SU-DHL-6 (cell line): ENCODE results near the gene POU6F2.

ENCODE experiments used
- H2AFZ ChIP-seq: fragments of 200-600 bp; sonication (generic); 2 replicates; pipeline ENCODE4 v1.6.1; 2014; ENCODE audit warnings: low read depth, mild to moderate bottlenecking, moderate library complexity, mixed read lengths, antibody characterized with exemption, low read length; ENCODE audit not compliant: severe bottlenecking
- H3F3A ChIP-seq: fragments of 200-600 bp; shearing (Covaris generic); 2 replicates; pipeline ENCODE4 v1.6.0; 2016; ENCODE audit warnings: antibody characterized with exemption, mild to moderate bottlenecking; ENCODE audit not compliant: insufficient read depth
- H3K27ac ChIP-seq: fragments of 200-600 bp; sonication (generic); 2 replicates; pipeline ENCODE4 v1.5.1; 2016; ENCODE audit warnings: low read depth, mild to moderate bottlenecking, low read length, moderate library complexity, mixed read lengths
- H3K27me3 ChIP-seq: fragments of 200-600 bp; sonication (generic), shearing (Covaris generic); 2 replicates; pipeline ENCODE4 v1.6.0; 2014; ENCODE audit warnings: mild to moderate bottlenecking, low read length
- H3K36me3 ChIP-seq: fragments of 200-600 bp; sonication (generic); 2 replicates; pipeline ENCODE4 v1.6.1; 2014; ENCODE audit warnings: mild to moderate bottlenecking, low read length, mixed read lengths
- H3K4me2 ChIP-seq: fragments of 300-600, 200-600 bp; shearing (Covaris generic), sonication (generic); 2 replicates; pipeline ENCODE4 v1.6.0; 2014; ENCODE audit warnings: low read length, low read depth, mild to moderate bottlenecking; ENCODE audit not compliant: poor library complexity, severe bottlenecking
- H3K4me3 ChIP-seq: fragments of 200-600 bp; sonication (generic); 2 replicates; pipeline ENCODE4 v1.5.1; 2014; ENCODE audit warnings: antibody characterized with exemption, low read length, mild to moderate bottlenecking, mixed read lengths; ENCODE audit not compliant: insufficient read depth, poor library complexity, severe bottlenecking
- H3K79me2 ChIP-seq: fragments of 200-600 bp; sonication (generic); 2 replicates; pipeline ENCODE4 v1.6.1; 2014; ENCODE audit warnings: mild to moderate bottlenecking, low read length, moderate library complexity; ENCODE audit not compliant: insufficient read depth
- H3K9ac ChIP-seq: fragments of 200-600 bp; sonication (generic); 2 replicates; pipeline ENCODE4 v1.7.0; 2014; ENCODE audit warnings: mild to moderate bottlenecking, low read length
- H3K9me2 ChIP-seq: fragments of 200-600 bp; sonication (generic); replicated peaks from 2 replicates; pipeline ENCODE4 v1.6.1; 2014; ENCODE audit warnings: low read length; ENCODE audit not compliant: insufficient read depth
- H3K9me3 ChIP-seq: fragments of 200-600 bp; sonication (generic); 2 replicates; pipeline ENCODE4 v1.6.1; 2014; ENCODE audit warnings: low read length, mixed read lengths; ENCODE audit not compliant: insufficient read depth
- H4K20me1 ChIP-seq: fragments of 200-600 bp; sonication (generic); 2 replicates; pipeline ENCODE4 v1.6.1; 2014; ENCODE audit warnings: low read depth, mild to moderate bottlenecking, antibody characterized with exemption, low read length, moderate library complexity, mixed read lengths
- CTCF ChIP-seq: fragments of 200-600 bp; sonication (generic); IDR thresholded peaks from one replicate; pipeline ENCODE4 v1.5.1; 2017; ENCODE audit warnings: antibody characterized with exemption, mild to moderate bottlenecking, low read length, moderate library complexity; ENCODE audit not compliant: insufficient read depth, poor library complexity, severe bottlenecking
- EZH2phosphoT487 ChIP-seq: fragments of 200-600 bp; sonication (generic), shearing (Covaris generic); conservative IDR thresholded peaks from 2 replicates; pipeline ENCODE4 v1.6.1; 2018; ENCODE audit warnings: mild to moderate bottlenecking, antibody characterized with exemption, low read length, moderate library complexity, mixed read lengths

POU6F2 gene

DNA sequence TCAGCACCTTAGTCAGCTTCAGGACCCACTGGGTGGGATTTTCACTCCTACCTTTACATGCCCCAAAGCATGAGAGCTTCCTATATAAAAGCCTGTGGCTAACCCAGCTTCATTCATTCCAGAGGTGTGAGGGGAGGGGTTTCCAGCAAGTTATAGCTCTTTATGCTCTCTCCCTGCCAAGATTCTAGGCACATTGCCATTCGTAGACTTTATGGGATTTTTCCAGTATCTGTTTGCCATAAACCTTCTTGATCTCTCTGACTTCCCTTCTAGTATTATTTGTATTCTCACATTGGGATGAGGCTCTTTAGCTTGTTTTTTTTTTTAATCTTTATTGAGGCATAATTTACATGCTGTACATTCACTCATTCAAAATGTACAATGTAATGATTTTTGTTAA, 67.5 kb downstream of the POU6F2 start:
- TF ChIP-seq EZH2phosphoT487 (no peak), CTCF (no peak)
- no peaks in the 10 kb centered on the region for H3K9me2 ChIP-seq
- no peaks in the 10 kb centered on the region for H4K20me1 ChIP-seq
- H3F3A ChIP-seq: no peaks in the 10 kb centered on the region
- H3K79me2 ChIP-seq: no peaks in the 10 kb centered on the region
- no peak overlapping the region for H3K9ac ChIP-seq
- H3K4me3 ChIP-seq: no peak overlapping the region
- no peaks in the 10 kb centered on the region for H3K27me3 ChIP-seq
- no peak overlapping the region for H3K27ac ChIP-seq
- H3K36me3 ChIP-seq: no peaks in the 10 kb centered on the region
- no peak overlapping the region for H3K4me2 ChIP-seq
- H2AFZ ChIP-seq: no peak overlapping the region
- H3K9me3 ChIP-seq: peaks cover 6% of the 10 kb centered on the region; the same call in 1 of the 2 replicates

DNA sequence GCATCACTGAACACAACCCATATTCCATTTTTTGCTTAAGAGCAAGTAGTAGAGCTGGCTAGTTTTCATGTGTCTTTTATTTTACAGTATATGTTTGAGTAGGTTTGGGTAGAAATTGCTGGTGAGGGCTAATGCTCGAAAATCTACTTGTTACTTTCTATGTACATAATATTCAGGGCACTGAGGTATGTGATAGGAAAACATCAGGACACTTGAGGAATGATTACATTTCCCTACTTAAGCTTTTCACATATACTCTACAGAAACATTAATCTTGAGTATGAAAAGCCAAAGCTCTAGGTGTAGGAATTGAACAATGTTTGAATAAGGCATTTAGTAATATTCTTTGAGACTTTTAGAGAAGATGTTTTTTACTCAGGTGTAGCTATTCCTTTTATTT, 73.6 kb downstream of the POU6F2 start:
- TF ChIP-seq EZH2phosphoT487: no peak
- TF ChIP-seq CTCF: no peak
- H3K79me2 ChIP-seq: no peaks in the 10 kb centered on the region
- H3K27me3 ChIP-seq: no peaks in the 10 kb centered on the region
- peaks cover 6% of the 10 kb centered on the region; the same call in 1 of the 2 replicates for H3K9me3 ChIP-seq
- H3K4me3 ChIP-seq: no peak overlapping the region
- no peak overlapping the region for H3K27ac ChIP-seq
- H3K36me3 ChIP-seq: no peaks in the 10 kb centered on the region
- no peaks in the 10 kb centered on the region for H3F3A ChIP-seq
- H4K20me1 ChIP-seq: no peaks in the 10 kb centered on the region
- no peak overlapping the region for H3K4me2 ChIP-seq
- no peak overlapping the region for H3K9ac ChIP-seq
- H3K9me2 ChIP-seq: no peaks in the 10 kb centered on the region
- no peak overlapping the region for H2AFZ ChIP-seq

DNA sequence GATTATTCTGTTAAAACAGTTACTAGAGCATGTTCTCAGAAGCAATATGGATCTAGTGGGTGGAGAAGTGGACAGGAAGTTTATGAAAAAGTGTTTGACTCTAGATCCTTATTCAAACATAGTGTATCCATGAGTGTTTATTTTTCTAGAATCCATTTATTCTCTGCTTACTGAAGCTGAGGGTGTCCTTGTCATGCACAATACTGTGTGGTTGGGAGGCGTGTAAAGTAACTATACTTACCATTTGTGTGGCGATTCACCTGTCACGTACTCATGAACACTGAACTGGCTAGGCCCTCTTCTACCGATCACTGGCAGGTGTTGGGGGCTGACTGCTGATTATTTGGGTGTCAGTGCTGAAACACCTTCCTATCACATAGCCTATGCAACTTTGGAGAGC, 74.0 kb downstream of the POU6F2 start:
- TF ChIP-seq CTCF (no peak), EZH2phosphoT487 (no peak)
- H3K4me3 ChIP-seq: no peak overlapping the region

GRCh38 chr7:39054731-39055130, 77.0 kb downstream of the POU6F2 start:
- no peaks in the 10 kb centered on the region for H3K9me2 ChIP-seq
- H3K79me2 ChIP-seq: no peaks in the 10 kb centered on the region
- no peak overlapping the region for H3K4me3 ChIP-seq
- TF ChIP-seq EZH2phosphoT487: no peak
- no peak for TF ChIP-seq CTCF
- H4K20me1 ChIP-seq: no peaks in the 10 kb centered on the region
- no peaks in the 10 kb centered on the region for H3F3A ChIP-seq
- no peaks in the 10 kb centered on the region for H3K36me3 ChIP-seq
- no peak overlapping the region for H3K9ac ChIP-seq
- H3K9me3 ChIP-seq: no peaks in the 10 kb centered on the region
- H3K27me3 ChIP-seq: no peaks in the 10 kb centered on the region
- no peak overlapping the region for H3K27ac ChIP-seq
- H3K4me2 ChIP-seq: no peak overlapping the region
- H2AFZ ChIP-seq: no peak overlapping the region

More for the DNA sequence above, 74.0 kb downstream of the POU6F2 start:
- Histone ChIP-seq H3K36me3 (no peaks in the 10 kb centered on the region), H3K27ac (no peak overlapping the region), H4K20me1 (no peaks in the 10 kb centered on the region), H3K9ac (no peak overlapping the region), H3K27me3 (no peaks in the 10 kb centered on the region), H3K4me2 (no peak overlapping the region), H2AFZ (no peak overlapping the region), H3K9me2 (no peaks in the 10 kb centered on the region), H3K79me2 (no peaks in the 10 kb centered on the region), H3F3A (no peaks in the 10 kb centered on the region), H3K9me3 (peaks cover 6% of the 10 kb centered on the region; the same call in 1 of the 2 replicates)
